Testis (tissue), 3 donors: ENCODE measurements around the gene EYS. TPM values are rescaled to one million over a fixed set of nuclear protein-coding genes. Genes with fewer than 3 reads are reported as not detected.

ENCODE experiments used
- DNase-seq: peaks from one replicate; pipeline ENCODE4 v3.0.0-alpha.2; 2019
- H3K27ac ChIP-seq, 2 donors: fragments of 200-600 bp; sonication (generic); one replicate each; pipeline ENCODE4 v1.5.1; 2019
- H3K27me3 ChIP-seq: fragments of 200-600 bp; sonication (generic); one replicate; pipeline ENCODE4 v1.5.1; 2019
- H3K36me3 ChIP-seq: fragments of 200-600 bp; sonication (generic); one replicate; pipeline ENCODE4 v1.5.1; 2017; ENCODE audit warnings: low read depth; ENCODE audit errors: missing control alignments
- H3K4me1 ChIP-seq: fragments of 200-600 bp; sonication (generic); one replicate; pipeline ENCODE4 v1.5.1; 2019
- H3K4me3 ChIP-seq, 2 donors: fragments of 200-600 bp; sonication (generic); one replicate each; pipeline ENCODE4 v1.5.1; 2017 to 2019
- H3K9me3 ChIP-seq: fragments of 200-600 bp; sonication (generic); one replicate; pipeline ENCODE4 v1.5.1; 2017
- POLR2A ChIP-seq: fragments of 450-650 bp; IDR thresholded peaks from one replicate; pipeline ENCODE4 v1.6.1; 2017; ENCODE audit warnings: antibody characterized with exemption, mild to moderate bottlenecking, moderate library complexity
- WGBS, 2 donors: methylation state at CpG; one replicate each; pipeline ENCODE4 v1.1.5; 2018; 5-methylcytosine and 5-hydroxymethylcytosine counted together
- intact Hi-C: fragments of 100-400 bp; cut with DNase I; formaldehyde crosslinking; loops from one replicate; pipeline ENCODE4 v1.15.1; 2023; ENCODE audit warnings: low total_unique reads
- polyA plus RNA-seq: library from polyadenylated mRNA; stranded (reverse); fragments of 350-450 nt; fragmentation: Illumina TruSeq; extraction: RNeasy Lipid Tissue Mini Kit (QIAGEN cat#74804); gene quantifications from one replicate; pipeline ENCODE4 v1.2.3, GENCODE V29; 2014; ENCODE audit warnings: low read depth, low replicate concordance; ENCODE audit not compliant: insufficient read depth
- total RNA-seq, 2 donors: library from RNA; depleted of rRNA; stranded (reverse); fragments of >200 nt; gene quantifications; one replicate each; pipeline ENCODE4 v1.2.3, GENCODE V29; 2016
- TF ChIP-seq, protein P1 (sequence below), 3 experiments: fragments of 450-650 bp in 2 of 3; fragments of 200-600 bp in 1 of 3; sonication (generic) in 1 of 3; IDR thresholded peaks; one replicate each; pipeline ENCODE4 v1.5.1; 2016 to 2019; ENCODE audit warnings: antibody characterized with exemption in 3 of 3, mild to moderate bottlenecking in 2 of 3, moderate library complexity in 1 of 3

Gene EYS
- total and polyA plus RNA-seq, 3 donors from 2014 or later: 1.3 to 2.8 (median 2.6) TPM

DNA sequence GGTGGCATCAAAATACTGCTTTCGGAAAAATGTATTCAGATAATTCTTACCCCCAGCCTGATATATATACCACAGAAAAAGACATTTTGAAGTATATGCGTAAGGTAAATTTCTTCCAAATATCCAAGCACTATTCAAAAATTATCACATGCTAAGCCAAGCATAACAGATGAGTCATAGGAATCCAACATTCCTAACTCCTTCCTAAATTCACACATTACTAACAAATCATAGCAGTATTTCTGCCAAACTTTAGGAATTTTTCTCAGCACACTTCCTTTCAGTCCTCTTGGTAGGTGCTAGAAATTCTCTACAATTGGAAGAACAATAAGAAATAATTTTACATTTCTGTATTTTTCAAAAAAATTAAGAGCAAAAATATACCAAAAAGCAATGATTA lies 417.5 kb downstream of the EYS start:
- intact Hi-C loops: no loop called here
- Histone ChIP-seq H3K4me3 (no peak overlapping the region), H3K36me3 (no peaks in the 10 kb centered on the region), H3K27ac (no peak overlapping the region), H3K4me1 (no peaks in the 10 kb centered on the region), H3K9me3 (no peaks in the 10 kb centered on the region), H3K27me3 (no peaks in the 10 kb centered on the region)
- TF ChIP-seq, protein P1, sequence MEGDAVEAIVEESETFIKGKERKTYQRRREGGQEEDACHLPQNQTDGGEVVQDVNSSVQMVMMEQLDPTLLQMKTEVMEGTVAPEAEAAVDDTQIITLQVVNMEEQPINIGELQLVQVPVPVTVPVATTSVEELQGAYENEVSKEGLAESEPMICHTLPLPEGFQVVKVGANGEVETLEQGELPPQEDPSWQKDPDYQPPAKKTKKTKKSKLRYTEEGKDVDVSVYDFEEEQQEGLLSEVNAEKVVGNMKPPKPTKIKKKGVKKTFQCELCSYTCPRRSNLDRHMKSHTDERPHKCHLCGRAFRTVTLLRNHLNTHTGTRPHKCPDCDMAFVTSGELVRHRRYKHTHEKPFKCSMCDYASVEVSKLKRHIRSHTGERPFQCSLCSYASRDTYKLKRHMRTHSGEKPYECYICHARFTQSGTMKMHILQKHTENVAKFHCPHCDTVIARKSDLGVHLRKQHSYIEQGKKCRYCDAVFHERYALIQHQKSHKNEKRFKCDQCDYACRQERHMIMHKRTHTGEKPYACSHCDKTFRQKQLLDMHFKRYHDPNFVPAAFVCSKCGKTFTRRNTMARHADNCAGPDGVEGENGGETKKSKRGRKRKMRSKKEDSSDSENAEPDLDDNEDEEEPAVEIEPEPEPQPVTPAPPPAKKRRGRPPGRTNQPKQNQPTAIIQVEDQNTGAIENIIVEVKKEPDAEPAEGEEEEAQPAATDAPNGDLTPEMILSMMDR (IDR thresholded peaks at IDR 0.05): no peak
- TF ChIP-seq POLR2A: no peak
- 88 to 94% methylated on average over 2 of the region's 2 CpGs for WGBS, 2 donors
- DNase-seq: no peak

DNA sequence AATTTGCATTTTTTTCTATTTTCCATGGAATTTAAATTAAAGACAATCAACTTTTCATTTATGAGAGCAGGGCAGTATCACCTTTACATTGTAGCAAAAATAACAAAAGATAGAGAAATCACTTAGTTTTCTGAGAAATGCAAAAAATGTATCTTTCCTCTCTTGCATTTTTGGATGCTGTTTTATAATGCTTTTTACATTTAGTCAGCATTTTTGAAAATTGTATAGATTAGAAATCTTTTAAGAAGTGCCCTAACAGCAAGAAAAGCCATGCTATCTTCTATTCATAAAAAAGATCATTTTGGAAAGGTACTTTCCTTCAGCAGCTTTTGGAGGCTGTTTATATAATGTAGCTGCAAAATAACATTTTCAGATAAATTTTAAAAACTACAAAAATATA lies 421.8 kb downstream of the EYS start:
- TF ChIP-seq POLR2A: no peak
- TF ChIP-seq, protein P1 (IDR thresholded peaks at IDR 0.05): no peak
- H3K9me3 ChIP-seq: no peaks in the 10 kb centered on the region
- no peak overlapping the region for H3K27ac ChIP-seq
- intact Hi-C loops: no loop called here
- no peak for DNase-seq
- H3K4me3 ChIP-seq: no peak overlapping the region
- no peaks in the 10 kb centered on the region for H3K4me1 ChIP-seq
- no peaks in the 10 kb centered on the region for H3K27me3 ChIP-seq
- no peaks in the 10 kb centered on the region for H3K36me3 ChIP-seq

DNA sequence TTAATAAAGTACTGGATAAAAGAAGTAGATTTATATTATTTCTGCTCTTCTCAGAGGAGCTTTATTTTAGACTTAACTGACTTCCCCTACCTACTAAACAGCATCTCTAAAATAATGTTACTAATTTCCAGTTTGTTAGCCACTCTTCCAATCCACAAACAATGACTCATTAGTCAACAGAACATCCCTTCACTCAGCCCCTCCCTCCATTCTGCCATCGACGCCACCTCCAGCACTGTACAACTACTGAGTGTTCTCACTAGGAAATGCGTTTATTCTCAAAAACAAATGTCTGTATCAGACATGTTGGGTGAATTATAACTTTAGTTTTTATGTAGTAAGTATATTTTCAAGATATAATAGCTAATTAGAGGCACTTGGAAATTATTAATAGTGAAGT lies 427.0 kb downstream of the EYS start:
- Histone ChIP-seq H3K27me3 (no peaks in the 10 kb centered on the region), H3K27ac (no peak overlapping the region), H3K36me3 (no peaks in the 10 kb centered on the region), H3K9me3 (no peaks in the 10 kb centered on the region), H3K4me1 (no peaks in the 10 kb centered on the region), H3K4me3 (no peak overlapping the region)
- 91 to 98% methylated on average over 3 of the region's 3 CpGs for WGBS, 2 donors
- intact Hi-C loops: no loop called here
- no peak for DNase-seq
- no peak for TF ChIP-seq POLR2A
- TF ChIP-seq, protein P1 (IDR thresholded peaks at IDR 0.05): no peak

DNA sequence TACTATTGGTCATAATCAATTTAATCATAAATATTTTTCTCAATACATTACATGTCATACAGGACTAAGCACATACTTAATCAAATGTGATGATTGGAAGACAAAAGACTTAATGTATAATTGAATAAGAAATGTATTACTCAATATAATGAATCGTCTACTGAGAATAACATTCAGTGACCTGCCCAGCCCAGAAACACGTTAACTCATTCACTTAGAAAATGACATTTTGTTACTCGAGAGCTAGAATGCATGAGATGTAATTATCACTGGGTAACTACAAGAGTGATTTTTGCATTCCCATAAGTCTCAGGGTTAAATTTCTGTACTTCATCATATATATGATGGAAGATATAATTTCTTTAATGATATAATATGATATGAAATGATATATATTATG lies 444.8 kb downstream of the EYS start:
- Histone ChIP-seq H3K36me3 (no peaks in the 10 kb centered on the region), H3K9me3 (no peaks in the 10 kb centered on the region), H3K27ac (no peak overlapping the region), H3K27me3 (no peaks in the 10 kb centered on the region), H3K4me1 (no peaks in the 10 kb centered on the region), H3K4me3 (no peak overlapping the region)
- TF ChIP-seq, protein P1 (IDR thresholded peaks at IDR 0.05): no peak
- TF ChIP-seq POLR2A: no peak
- DNase-seq: no peak
- WGBS, 2 donors: 78 to 86% methylated on average over 3 of the region's 3 CpGs
- intact Hi-C loops: no loop called here

DNA sequence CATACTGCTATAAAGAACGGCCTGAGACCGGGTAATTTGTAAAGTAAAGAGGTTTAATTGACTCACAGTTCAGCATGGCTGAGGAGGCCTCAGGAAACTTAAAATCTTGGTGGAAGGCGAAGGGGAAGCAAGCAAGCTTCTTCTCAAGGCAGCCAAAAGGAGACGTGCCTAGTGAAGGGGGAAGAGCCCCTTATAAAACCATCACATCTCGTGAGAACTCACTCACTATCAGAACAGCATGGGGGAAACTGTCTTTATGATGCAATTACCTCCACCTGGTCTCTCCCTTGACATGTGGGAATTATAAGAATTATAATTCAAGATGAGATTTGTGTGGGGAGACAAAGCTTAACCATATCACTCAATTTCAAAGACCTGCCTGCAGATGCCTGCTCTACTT lies 447.0 kb downstream of the EYS start:
- Histone ChIP-seq H3K27ac (no peak overlapping the region), H3K4me3 (no peak overlapping the region), H3K4me1 (no peaks in the 10 kb centered on the region), H3K27me3 (no peaks in the 10 kb centered on the region), H3K36me3 (no peaks in the 10 kb centered on the region), H3K9me3 (no peaks in the 10 kb centered on the region)
- intact Hi-C loops: no loop called here
- no peak for DNase-seq
- TF ChIP-seq POLR2A: no peak
- TF ChIP-seq, protein P1 (IDR thresholded peaks at IDR 0.05): no peak
- WGBS, 2 donors: 75% methylated on average over 5 of the region's 5 CpGs
